Mucosa of rectum (tissue), 2 donors: ENCODE results near the gene PPP2R5C.

ENCODE experiments used
- H3K27ac ChIP-seq, 2 donors: one replicate each; pipeline ENCODE4 v1.7.0; 2013; ENCODE audit warnings: inconsistent platforms in 2 of 2, low read depth in 2 of 2, low read length in 2 of 2
- H3K27me3 ChIP-seq, 2 donors: one replicate each; pipeline ENCODE4 v1.7.0; 2013; ENCODE audit warnings: low read length in 2 of 2; ENCODE audit not compliant: control insufficient read depth in 2 of 2, insufficient read depth in 2 of 2
- H3K36me3 ChIP-seq, 2 donors: one replicate each; pipeline ENCODE4 v1.7.0; 2013; ENCODE audit warnings: low read length in 2 of 2; ENCODE audit not compliant: control insufficient read depth in 2 of 2, insufficient read depth in 2 of 2
- H3K4me1 ChIP-seq, 2 donors: one replicate each; pipeline ENCODE4 v1.7.0; 2013; ENCODE audit warnings: low read length in 2 of 2, mild to moderate bottlenecking in 1 of 2; ENCODE audit not compliant: control insufficient read depth in 2 of 2, insufficient read depth in 2 of 2
- H3K4me3 ChIP-seq, 2 donors: one replicate each; pipeline ENCODE4 v1.7.0; 2013; ENCODE audit warnings: low read length in 2 of 2
- H3K9ac ChIP-seq, 2 donors: one replicate each; pipeline ENCODE4 v1.7.0; 2013; ENCODE audit warnings: low read length in 2 of 2, low read depth in 1 of 2, mild to moderate bottlenecking in 1 of 2
- H3K9me3 ChIP-seq, 2 donors: one replicate each; pipeline ENCODE4 v1.7.0; 2013; ENCODE audit warnings: low read length in 2 of 2; ENCODE audit not compliant: control insufficient read depth in 2 of 2
- donor health status: healthy.
- donor health status: Normal muscosa, but diverticular disease.

The PPP2R5C gene

GRCh38 chr14:101869217-101869616 is 107.7 kb downstream of the PPP2R5C start:
- H3K9ac ChIP-seq, result no peak overlapping the region
- H3K4me1 ChIP-seq, result peaks cover 0 to 2% of the 10 kb centered on the region in 2 donors
- H3K27ac ChIP-seq, result no peak overlapping the region
- no peaks in the 10 kb centered on the region for H3K9me3 ChIP-seq
- no peak overlapping the region for H3K4me3 ChIP-seq
- H3K36me3 ChIP-seq, result no peaks in the 10 kb centered on the region
- H3K27me3 ChIP-seq, result no peaks in the 10 kb centered on the region

- Histone ChIP-seq H3K9me3 (no peaks in the 10 kb centered on the region), H3K36me3 (no peaks in the 10 kb centered on the region), H3K4me1 (peaks cover 1 to 2% of the 10 kb centered on the region in 2 donors), H3K4me3 (no peak overlapping the region), H3K27ac (no peak overlapping the region), H3K27me3 (no peaks in the 10 kb centered on the region), H3K9ac (no peak overlapping the region)
These were observed 108.9 kb downstream of the PPP2R5C start for GRCh38 chr14:101870273-101870939.

- no peaks in the 10 kb centered on the region for H3K9me3 ChIP-seq
- H3K27me3 ChIP-seq, result no peaks in the 10 kb centered on the region
- peaks cover 9 to 16% of the 10 kb centered on the region in 2 donors for H3K4me1 ChIP-seq
- no peaks in the 10 kb centered on the region for H3K36me3 ChIP-seq
- no peak overlapping the region for H3K27ac ChIP-seq
- no peak overlapping the region for H3K9ac ChIP-seq
- no peak overlapping the region for H3K4me3 ChIP-seq
These were observed 110.8 kb downstream of the PPP2R5C start for GRCh38 chr14:101872346-101872745.

GRCh38 chr14:101873076-101873825 is 111.7 kb downstream of the PPP2R5C start:
- Histone ChIP-seq H3K27ac (no peak overlapping the region), H3K4me3 (no peak overlapping the region), H3K4me1 (peaks cover 15 to 23% of the 10 kb centered on the region in 2 donors)

GRCh38 chr14:101873991-101874390 is 112.5 kb downstream of the PPP2R5C start:
- Histone ChIP-seq H3K9ac (no peak overlapping the region), H3K4me3 (no peak overlapping the region), H3K27ac (no peak overlapping the region), H3K4me1 (peaks cover 21 to 29% of the 10 kb centered on the region in 2 donors), H3K9me3 (no peaks in the 10 kb centered on the region), H3K36me3 (peaks cover 0 to 2% of the 10 kb centered on the region in 2 donors), H3K27me3 (no peaks in the 10 kb centered on the region)

More at GRCh38 chr14:101873076-101873825, 111.7 kb downstream of the PPP2R5C start:
- Histone ChIP-seq H3K9ac (no peak overlapping the region), H3K36me3 (no peaks in the 10 kb centered on the region), H3K27me3 (no peaks in the 10 kb centered on the region), H3K9me3 (no peaks in the 10 kb centered on the region)

GRCh38 chr14:101875041-101875726 is 113.7 kb downstream of the PPP2R5C start:
- H3K4me1 ChIP-seq, result peaks cover 25 to 32% of the 10 kb centered on the region in 2 donors

GRCh38 chr14:101875727-101876554 is 114.4 kb downstream of the PPP2R5C start:
- Histone ChIP-seq H3K27me3 (no peaks in the 10 kb centered on the region), H3K27ac (peak overlapping the region; percentile 44 to 69), H3K9ac (no peak overlapping the region), H3K4me1 (peaks cover 25 to 32% of the 10 kb centered on the region in 2 donors), H3K36me3 (peaks cover 2 to 6% of the 10 kb centered on the region in 2 donors), H3K9me3 (no peaks in the 10 kb centered on the region), H3K4me3 (peak overlapping the region in 1 of 2 donors; percentile 32)

More at GRCh38 chr14:101875041-101875726, 113.7 kb downstream of the PPP2R5C start:
- Histone ChIP-seq H3K27me3 (no peaks in the 10 kb centered on the region), H3K9me3 (no peaks in the 10 kb centered on the region), H3K9ac (no peak overlapping the region), H3K4me3 (no peak overlapping the region), H3K36me3 (peaks cover 2 to 6% of the 10 kb centered on the region in 2 donors), H3K27ac (peak overlapping the region; percentile 44 to 69)

- peak overlapping the region in 1 of 2 donors; percentile 63 for H3K27ac ChIP-seq
- H3K36me3 ChIP-seq, result peaks cover 5 to 6% of the 10 kb centered on the region in 2 donors
- H3K4me1 ChIP-seq, result peaks cover 25 to 32% of the 10 kb centered on the region in 2 donors
- peak overlapping the region in 1 of 2 donors; percentile 32 for H3K4me3 ChIP-seq
- H3K9ac ChIP-seq, result no peak overlapping the region
- no peaks in the 10 kb centered on the region for H3K9me3 ChIP-seq
- H3K27me3 ChIP-seq, result no peaks in the 10 kb centered on the region
These were observed 115.0 kb downstream of the PPP2R5C start for GRCh38 chr14:101876555-101876938.

- peaks cover 14 to 16% of the 10 kb centered on the region in 2 donors for H3K36me3 ChIP-seq
- no peaks in the 10 kb centered on the region for H3K27me3 ChIP-seq
- H3K4me3 ChIP-seq, result no peak overlapping the region
- no peaks in the 10 kb centered on the region for H3K9me3 ChIP-seq
- peaks cover 25 to 32% of the 10 kb centered on the region in 2 donors for H3K4me1 ChIP-seq
- peak overlapping the region in 1 of 2 donors; percentile 14 for H3K27ac ChIP-seq
- H3K9ac ChIP-seq, result no peak overlapping the region
These were observed 116.3 kb downstream of the PPP2R5C start for GRCh38 chr14:101877766-101878165.
